Amygdala (tissue), 56 donors: Measurements from ENCODE around the gene HSD17B11.
"Not testable (repeated sequence)": the region's sequence is repeated elsewhere in the genome, so short reads cannot be mapped to it uniquely, and the experiment has no call there.

ENCODE experiments used
- DNase-seq, 56 donors: peaks; one replicate each; lab custom pipeline; 2025; lab: John Stamatoyannopoulos, UW

The HSD17B11 gene

DNA sequence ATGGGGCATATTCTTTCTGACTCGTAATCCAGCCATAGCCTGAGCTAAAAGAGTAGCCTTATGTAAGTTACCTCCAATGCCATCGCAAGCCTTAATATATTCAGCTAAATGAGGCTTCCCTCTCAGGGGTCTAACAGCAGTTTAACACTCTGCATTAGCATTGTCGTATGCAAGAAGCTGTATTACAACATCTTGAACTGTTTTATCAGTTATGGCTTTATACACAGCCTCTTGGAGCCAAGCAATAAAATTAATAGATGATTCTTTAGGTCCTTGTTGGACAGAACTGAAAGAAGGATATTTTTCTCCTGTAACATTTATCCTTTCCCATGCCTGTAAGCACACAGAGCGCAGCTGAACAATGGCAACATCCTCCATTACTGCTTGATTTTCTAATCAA is 15.9 kb upstream of the HSD17B11 start:
- not testable (repeated sequence) for DNase-seq

DNA sequence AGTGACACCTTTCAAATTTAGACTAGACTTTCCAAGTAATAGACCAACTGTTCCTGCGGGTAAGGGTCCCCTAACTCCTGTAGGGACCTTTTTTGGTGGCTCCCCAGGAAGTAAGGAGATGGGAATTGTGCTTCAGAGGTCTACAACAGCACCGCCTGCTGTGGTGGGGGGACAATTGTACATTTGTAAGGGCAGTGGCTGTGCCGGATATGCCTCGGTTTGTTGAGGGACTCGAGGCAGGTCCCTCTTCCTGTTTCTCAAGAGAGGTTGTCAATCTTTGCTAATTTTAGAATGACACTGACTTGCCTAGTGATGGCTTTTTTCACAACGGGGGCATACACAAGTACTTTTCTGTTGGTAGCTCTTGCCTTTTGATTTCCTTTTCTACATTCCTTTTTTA is 15.5 kb upstream of the HSD17B11 start:
- no peak for DNase-seq

DNA sequence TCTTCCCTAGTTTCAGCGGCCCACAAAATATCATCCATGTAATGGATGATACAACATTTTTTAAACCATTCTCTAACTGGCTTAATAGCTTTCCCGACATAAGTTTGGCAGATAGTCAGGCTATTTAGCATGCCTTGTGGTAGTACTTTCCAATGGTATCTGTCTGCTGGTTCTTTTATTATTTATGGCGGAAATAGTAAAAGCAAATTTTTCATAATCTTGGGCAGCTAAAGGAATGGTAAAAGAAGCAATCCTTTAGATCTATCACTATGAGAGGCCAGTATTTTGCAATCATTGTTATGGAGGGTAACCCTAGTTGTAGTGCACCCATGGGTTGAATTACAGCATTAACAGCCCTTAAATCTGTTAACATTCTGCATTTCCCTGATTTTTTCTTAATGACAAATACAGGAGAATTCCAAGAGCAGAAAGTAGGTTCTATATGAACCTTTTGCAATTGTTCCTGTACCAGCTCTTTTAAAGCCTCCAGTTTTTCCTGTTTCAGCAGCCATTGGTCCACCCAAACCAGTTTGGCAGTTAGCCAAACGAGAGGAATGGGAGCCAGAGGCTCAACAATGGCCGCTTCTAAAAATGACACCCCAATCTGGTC is 14.3 kb upstream of the HSD17B11 start:
- no peak for DNase-seq

GRCh38 chr4:87403732-87404131 is 12.7 kb upstream of the HSD17B11 start:
- not testable (repeated sequence) for DNase-seq

- DNase-seq = no peak
These were observed 9.0 kb upstream of the HSD17B11 start for GRCh38 chr4:87399954-87400353.

GRCh38 chr4:87399148-87399547 is 8.2 kb upstream of the HSD17B11 start:
- no peak for DNase-seq

DNA sequence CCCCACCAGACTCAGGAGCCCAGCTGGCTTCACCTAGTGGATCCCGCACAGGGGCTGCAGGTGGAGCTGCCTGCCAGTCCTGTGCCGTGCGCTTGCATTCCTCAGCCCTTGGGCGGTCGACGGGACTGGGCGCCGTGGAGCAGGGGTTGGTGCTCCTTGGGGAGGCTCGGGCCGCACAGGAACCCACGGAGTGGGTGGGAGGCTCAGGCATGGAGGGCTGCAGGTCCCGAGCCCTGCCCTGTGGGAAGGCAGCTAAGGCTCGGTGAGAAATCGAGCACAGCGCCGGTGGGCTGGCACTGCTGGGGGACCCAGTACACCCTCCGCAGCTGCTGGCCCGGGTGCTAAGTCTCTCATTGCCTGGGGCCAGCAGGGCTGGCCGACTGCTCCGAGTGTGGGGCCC is 4.9 kb upstream of the HSD17B11 start:
- not testable (repeated sequence) for DNase-seq

GRCh38 chr4:87395073-87395472 is 4.1 kb upstream of the HSD17B11 start:
- DNase-seq = not testable (repeated sequence)

DNA sequence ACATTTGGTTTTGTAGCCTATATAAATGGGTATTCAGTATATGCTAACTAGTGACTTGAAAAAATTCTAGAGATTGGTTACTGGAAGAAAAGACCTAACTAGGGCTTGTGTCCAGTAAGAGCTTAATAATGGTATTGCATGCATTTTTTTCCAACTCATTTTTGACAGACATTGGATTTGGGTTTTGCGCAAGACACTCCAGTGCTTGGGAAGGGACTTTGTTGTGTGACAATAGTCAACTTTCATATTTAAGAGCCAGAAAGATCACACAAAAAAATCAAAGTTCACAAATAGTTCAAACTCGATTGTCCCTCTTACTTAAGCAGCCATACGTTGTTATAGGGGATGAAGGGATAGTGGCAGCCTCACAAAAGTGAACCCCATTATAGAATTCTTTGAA is 1.2 kb upstream of the HSD17B11 start:
- no peak for DNase-seq

GRCh38 chr4:87391576-87392054 is 627 bp upstream of the HSD17B11 start:
- DNase-seq = no peak

- DNase-seq = no peak
These were observed 467 bp downstream of the HSD17B11 start for GRCh38 chr4:87390551-87390890.

GRCh38 chr4:87390055-87390454 is 933 bp downstream of the HSD17B11 start:
- DNase-seq = not testable (repeated sequence)

- DNase-seq = no peak
These were observed 2.1 kb downstream of the HSD17B11 start for GRCh38 chr4:87388901-87389300.

DNA sequence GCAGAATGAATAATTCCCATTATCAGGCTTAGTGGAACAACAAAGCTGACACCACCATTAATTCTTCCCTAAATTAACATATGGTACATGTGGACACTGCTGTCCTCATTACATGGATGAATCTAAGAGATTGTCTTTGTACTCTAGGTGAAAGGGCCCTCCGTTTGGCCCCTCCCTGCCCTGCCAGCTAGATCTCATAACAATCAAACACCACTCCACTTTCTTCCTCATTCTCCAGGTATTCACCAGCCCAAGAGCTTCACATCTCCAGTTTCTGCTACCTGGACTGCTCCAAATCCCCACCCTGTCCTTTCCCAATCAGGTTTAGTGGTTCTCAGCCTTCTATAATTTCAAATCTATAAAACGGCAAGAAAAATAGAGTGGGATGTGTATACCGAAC is 3.8 kb downstream of the HSD17B11 start:
- DNase-seq = no peak

DNA sequence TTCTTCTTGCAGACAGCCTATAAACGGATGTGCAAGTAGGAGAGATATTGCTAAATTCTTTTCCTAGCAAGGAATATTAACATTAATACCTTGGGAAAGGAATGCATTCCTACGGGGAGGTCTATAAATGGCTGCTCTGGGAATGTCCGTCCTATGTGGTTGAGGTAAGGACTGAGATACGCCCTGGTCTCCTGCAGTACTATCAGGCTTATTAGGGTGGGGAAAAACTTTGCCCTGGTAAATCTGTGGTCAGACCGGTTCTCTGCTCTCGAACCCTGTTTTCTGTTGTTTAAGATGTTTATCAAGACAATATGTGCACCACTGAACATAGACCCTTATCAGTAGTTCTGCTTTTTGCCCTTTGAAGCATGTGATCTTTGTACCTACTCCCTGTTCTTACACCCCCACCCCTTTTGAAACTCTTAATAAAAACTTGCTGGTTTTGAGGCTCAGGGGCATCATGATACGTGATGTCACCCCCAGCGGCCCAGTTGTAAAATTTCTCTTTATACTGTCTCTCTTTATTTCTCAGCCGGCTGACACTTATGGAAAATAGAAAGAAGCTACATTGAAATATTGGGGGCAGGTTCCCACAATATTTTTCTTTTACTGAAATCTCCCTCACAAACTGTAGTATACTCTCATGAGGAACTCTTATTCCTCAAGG is 6.4 kb downstream of the HSD17B11 start:
- not testable (repeated sequence) for DNase-seq

GRCh38 chr4:87382931-87383330 is 8.1 kb downstream of the HSD17B11 start:
- DNase-seq = no peak

DNA sequence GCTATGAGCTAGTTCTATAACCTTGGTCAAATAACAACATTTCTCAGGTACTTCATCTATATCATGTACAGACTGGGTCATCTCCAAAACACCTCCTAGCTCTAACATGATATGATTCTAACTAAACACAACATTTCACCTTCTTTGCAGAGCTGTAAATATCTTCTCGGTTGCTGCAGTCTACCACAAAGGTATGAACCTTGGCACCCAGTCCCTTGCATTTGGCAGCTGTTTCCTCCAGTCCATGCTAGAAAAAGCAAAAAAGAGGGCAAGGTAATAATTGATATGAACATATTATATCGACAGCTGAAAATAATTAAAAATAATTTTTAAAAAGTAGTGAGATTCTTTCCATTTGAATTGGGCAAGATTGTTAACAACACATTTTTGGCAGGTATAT is 8.9 kb downstream of the HSD17B11 start:
- no peak for DNase-seq

DNA sequence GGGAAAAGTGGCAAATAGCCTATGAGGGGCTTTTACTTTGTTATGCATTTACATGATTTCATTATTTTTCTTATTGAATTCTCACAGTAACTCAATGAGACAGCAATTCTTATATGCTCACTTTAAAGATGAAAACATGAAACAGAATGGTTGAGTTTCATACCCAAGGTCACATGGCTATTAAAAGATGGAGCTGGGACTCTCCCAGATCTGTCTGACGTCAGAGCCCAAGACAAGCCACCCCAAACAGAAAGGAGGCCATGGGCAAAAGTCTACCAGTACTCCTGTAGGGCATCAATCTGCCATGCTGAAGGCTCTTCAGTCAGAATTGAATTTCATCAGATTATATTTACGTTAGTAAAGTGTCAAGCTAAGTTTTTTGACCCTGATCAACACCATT is 13.2 kb downstream of the HSD17B11 start:
- no peak for DNase-seq

- peak in 9 of 56 donors; percentile 1 to 19 (median 6) for DNase-seq
These were observed 15.2 kb downstream of the HSD17B11 start for GRCh38 chr4:87375719-87376291.

DNA sequence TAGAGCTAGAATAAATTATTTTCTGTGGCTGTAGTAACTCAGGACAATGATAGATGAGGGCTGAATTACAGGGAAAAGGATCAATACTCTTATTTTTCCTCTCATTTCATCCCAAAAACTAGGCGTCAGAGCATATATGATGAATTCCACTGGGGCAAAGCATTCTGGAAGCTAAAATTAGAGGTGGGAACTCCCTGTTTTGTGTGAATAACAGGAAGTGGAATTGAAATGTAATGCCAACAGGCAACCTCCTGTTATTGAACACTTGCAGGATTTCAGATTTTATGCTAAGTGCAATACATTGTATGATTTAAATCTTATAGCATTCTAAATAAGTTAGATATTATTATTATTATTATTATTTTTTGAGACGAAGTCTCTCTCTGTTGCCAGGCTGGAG is 20.9 kb downstream of the HSD17B11 start:
- DNase-seq = no peak

DNA sequence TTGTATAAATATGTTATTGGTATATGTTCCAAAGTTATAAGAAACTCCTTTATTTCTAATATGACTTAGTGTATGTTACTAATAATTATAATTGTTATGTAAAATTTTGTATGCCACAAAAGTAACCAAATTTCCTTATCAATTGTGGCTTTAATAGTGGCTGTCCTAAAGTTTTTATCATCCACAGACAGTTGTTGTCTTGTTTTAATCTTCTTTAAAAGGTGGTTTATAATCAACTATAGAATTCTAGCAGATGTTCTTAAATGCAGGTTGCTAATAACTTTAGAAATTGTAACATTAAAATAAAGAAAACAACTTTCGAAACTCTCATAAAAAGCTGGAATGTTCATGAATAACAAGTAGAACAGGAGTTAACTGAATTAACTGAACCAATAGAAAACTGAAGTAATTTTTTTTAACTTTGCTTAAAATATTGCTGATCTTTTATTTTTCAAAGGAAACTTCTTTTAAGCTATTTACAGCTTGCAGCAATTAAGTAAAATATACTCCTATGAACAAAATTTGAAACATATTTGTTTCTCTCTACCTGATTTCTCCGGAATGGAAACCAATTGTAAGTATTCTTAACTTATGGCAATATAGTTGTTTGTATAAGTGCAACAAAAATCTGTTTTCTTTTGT is 24.3 kb downstream of the HSD17B11 start:
- DNase-seq = no peak

DNA sequence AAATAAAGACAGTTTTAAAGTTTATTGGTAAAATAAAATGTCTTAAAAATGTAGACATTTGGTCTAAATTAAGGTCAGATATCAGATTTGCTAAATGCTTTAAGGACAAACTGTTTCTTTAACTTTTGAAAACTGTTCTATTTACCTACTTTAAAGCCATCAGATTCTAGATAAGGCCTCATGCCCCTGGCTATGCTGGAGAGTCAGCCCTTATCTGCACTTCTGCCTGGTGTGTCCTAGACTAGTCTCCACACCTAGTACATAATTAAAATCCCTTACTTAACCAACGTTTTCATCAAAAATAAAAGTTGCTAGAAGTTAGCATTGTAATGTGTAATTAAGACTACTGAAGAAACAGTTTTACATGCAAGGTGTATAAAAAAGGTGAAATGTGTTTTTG is 25.6 kb downstream of the HSD17B11 start:
- no peak for DNase-seq
